ENCODE data around the gene SYNDIG1. TPM values are rescaled to one million over a fixed set of nuclear protein-coding genes. Genes with fewer than 3 reads are reported as not detected.

SYNDIG1 gene
- total and polyA plus RNA-seq, 2 donors (not counting 1 experiment from before 2014, with no cell fraction given), result not detected

GRCh38 chr20:24657878-24658620 lies 188.6 kb downstream of the SYNDIG1 start:
- Mint-ChIP-seq H3K4me1 (no peaks in the 10 kb centered on the region), H3K27me3 (peaks cover 4% of the 10 kb centered on the region), H3K4me3 (no peak overlapping the region), H3K27ac (no peak overlapping the region), H3K9me3 (ENCODE audit: insufficient read depth) (no peaks in the 10 kb centered on the region)
- Histone ChIP-seq H3K27me3 (replicated peaks in 1 of 4; ENCODE audit: control extremely low read depth in 1 of 4, control insufficient read depth in 3 of 4, insufficient read depth in 4 of 4, low read length in 3 of 4) (no peaks in the 10 kb centered on the region), H2AFZ (ENCODE audit: insufficient read depth, low read depth, low read length, poor library complexity, severe bottlenecking) (no peak overlapping the region), H3K9me3 (ENCODE audit: control extremely low read depth in 1 of 3, control insufficient read depth in 2 of 3, insufficient read depth in 1 of 3, low read length in 2 of 3) (no peaks in the 10 kb centered on the region), H3K27ac (ENCODE audit: low read length in 2 of 2) (no peak overlapping the region), H3K4me2 (replicated peaks; ENCODE audit: low read depth, low read length, poor library complexity, severe bottlenecking) (no peak overlapping the region), H3K4me3 (ENCODE audit: control extremely low read depth in 1 of 5, extremely low read depth in 1 of 5, insufficient read depth in 1 of 5, low read depth in 2 of 5, low read length in 4 of 5) (no peak overlapping the region), H3K9ac (ENCODE audit: low read length) (no peak overlapping the region), H3K36me3 (replicated peaks in 1 of 2; ENCODE audit: control extremely low read depth in 1 of 2, control insufficient read depth in 1 of 2, extremely low read depth in 1 of 2, insufficient read depth in 2 of 2, low read length in 1 of 2) (no peaks in the 10 kb centered on the region), H3K4me1 (ENCODE audit: control insufficient read depth in 2 of 2, insufficient read depth in 2 of 2, low read length in 2 of 2) (no peaks in the 10 kb centered on the region), H4K20me1 (ENCODE audit: control insufficient read depth, insufficient read depth, low read length, poor library complexity, severe bottlenecking) (no peaks in the 10 kb centered on the region), H3K79me2 (ENCODE audit: control insufficient read depth, insufficient read depth, low read length) (no peaks in the 10 kb centered on the region)
- CTCF ChIA-PET, result no interaction called here
- DNase-seq (no peak), ATAC-seq (ENCODE audit: low read depth) (no peak)
- POLR2A ChIA-PET, result no interaction called here
- 89% methylated on average over 19 of the region's 27 CpGs for WGBS (ENCODE audit: insufficient coverage)
- intact Hi-C loops (cut with micrococcal nuclease), result no loop called here
- TF ChIP-seq CTCF (IDR thresholded peaks at IDR 0.05) (no peak), EZH2 (IDR thresholded peaks at IDR 0.05; ENCODE audit: borderline replicate concordance, insufficient read depth, low read depth, low read length, poor library complexity, severe bottlenecking) (no peak)

- WGBS (ENCODE audit: insufficient coverage), result 93% methylated on average over 16 of the region's 17 CpGs
- H3K79me2 ChIP-seq (ENCODE audit: control insufficient read depth, insufficient read depth, low read length), result no peaks in the 10 kb centered on the region
- H3K27me3 ChIP-seq (replicated peaks in 1 of 4; ENCODE audit: control extremely low read depth in 1 of 4, control insufficient read depth in 3 of 4, insufficient read depth in 4 of 4, low read length in 3 of 4), result no peaks in the 10 kb centered on the region
- no peak overlapping the region for H3K27ac Mint-ChIP-seq
- no peaks in the 10 kb centered on the region for H3K4me1 Mint-ChIP-seq
- DNase-seq (no peak), ATAC-seq (ENCODE audit: low read depth) (no peak)
- H3K4me1 ChIP-seq (ENCODE audit: control insufficient read depth in 2 of 2, insufficient read depth in 2 of 2, low read length in 2 of 2), result no peaks in the 10 kb centered on the region
- no peaks in the 10 kb centered on the region for H3K36me3 ChIP-seq (replicated peaks in 1 of 2; ENCODE audit: control extremely low read depth in 1 of 2, control insufficient read depth in 1 of 2, extremely low read depth in 1 of 2, insufficient read depth in 2 of 2, low read length in 1 of 2)
- intact Hi-C loops (cut with micrococcal nuclease), result no loop called here
- ChIA-PET POLR2A (no interaction called here), CTCF (no interaction called here)
- no peaks in the 10 kb centered on the region for H3K9me3 ChIP-seq (ENCODE audit: control extremely low read depth in 1 of 3, control insufficient read depth in 2 of 3, insufficient read depth in 1 of 3, low read length in 2 of 3)
- no peaks in the 10 kb centered on the region for H3K9me3 Mint-ChIP-seq (ENCODE audit: insufficient read depth)
- no peak overlapping the region for H3K27ac ChIP-seq (ENCODE audit: low read length in 2 of 2)
- no peak overlapping the region for H3K4me3 Mint-ChIP-seq
- no peaks in the 10 kb centered on the region for H4K20me1 ChIP-seq (ENCODE audit: control insufficient read depth, insufficient read depth, low read length, poor library complexity, severe bottlenecking)
- TF ChIP-seq CTCF (IDR thresholded peaks at IDR 0.05) (no peak), EZH2 (IDR thresholded peaks at IDR 0.05; ENCODE audit: borderline replicate concordance, insufficient read depth, low read depth, low read length, poor library complexity, severe bottlenecking) (no peak)
- no peak overlapping the region for H3K4me3 ChIP-seq (ENCODE audit: control extremely low read depth in 1 of 5, extremely low read depth in 1 of 5, insufficient read depth in 1 of 5, low read depth in 2 of 5, low read length in 4 of 5)
- no peak overlapping the region for H2AFZ ChIP-seq (ENCODE audit: insufficient read depth, low read depth, low read length, poor library complexity, severe bottlenecking)
- H3K4me2 ChIP-seq (replicated peaks; ENCODE audit: low read depth, low read length, poor library complexity, severe bottlenecking), result no peak overlapping the region
- no peak overlapping the region for H3K9ac ChIP-seq (ENCODE audit: low read length)
- peaks cover 4% of the 10 kb centered on the region for H3K27me3 Mint-ChIP-seq
These were observed 189.7 kb downstream of the SYNDIG1 start for GRCh38 chr20:24658920-24659660.
